ENCODE results near the gene PROX1.

Gene PROX1

GRCh38 chr1:213987927-213988506 lies at the start of gene PROX1:
Gene PROX1 (plus strand): TSS chr1:213987973. CDS start chr1:213996536, 8,563 bp downstream.
- TF ChIP-seq CTCF (IDR thresholded peaks at IDR 0.05; ENCODE audit: borderline replicate concordance, control extremely low read depth, extremely low read depth, insufficient read depth, missing control alignments): no peak
- in situ Hi-C loops (cut with MboI; ENCODE audit: low sequenced_read_pairs, unreplicated experiment): no loop called here
- DNase-seq (ENCODE audit: low spot score): peak; percentile 77

GRCh38 chr1:213938776-213939175 lies 49.0 kb upstream of the PROX1 start:
- no peak for DNase-seq (ENCODE audit: low spot score)
- no peak for TF ChIP-seq CTCF (IDR thresholded peaks at IDR 0.05; ENCODE audit: borderline replicate concordance, control extremely low read depth, extremely low read depth, insufficient read depth, missing control alignments)
- in situ Hi-C loops (cut with MboI; ENCODE audit: low sequenced_read_pairs, unreplicated experiment): no loop called here

GRCh38 chr1:213939888-213940287 lies 47.9 kb upstream of the PROX1 start:
- in situ Hi-C loops (cut with MboI; ENCODE audit: low sequenced_read_pairs, unreplicated experiment): no loop called here
- no peak for DNase-seq (ENCODE audit: low spot score)
- no peak for TF ChIP-seq CTCF (IDR thresholded peaks at IDR 0.05; ENCODE audit: borderline replicate concordance, control extremely low read depth, extremely low read depth, insufficient read depth, missing control alignments)

GRCh38 chr1:213940947-213941346 lies 46.8 kb upstream of the PROX1 start:
- in situ Hi-C loops (cut with MboI; ENCODE audit: low sequenced_read_pairs, unreplicated experiment): no loop called here
- no peak for TF ChIP-seq CTCF (IDR thresholded peaks at IDR 0.05; ENCODE audit: borderline replicate concordance, control extremely low read depth, extremely low read depth, insufficient read depth, missing control alignments)
- DNase-seq (ENCODE audit: low spot score): no peak

- DNase-seq (ENCODE audit: low spot score): no peak
- in situ Hi-C loops (cut with MboI; ENCODE audit: low sequenced_read_pairs, unreplicated experiment): no loop called here
- TF ChIP-seq CTCF (IDR thresholded peaks at IDR 0.05; ENCODE audit: borderline replicate concordance, control extremely low read depth, extremely low read depth, insufficient read depth, missing control alignments): no peak
Observed at GRCh38 chr1:213942061-213942460, 45.7 kb upstream of the PROX1 start.

- DNase-seq (ENCODE audit: low spot score): no peak
Observed at GRCh38 chr1:213947200-213947801, 40.5 kb upstream of the PROX1 start.

More at GRCh38 chr1:213947200-213947801, 40.5 kb upstream of the PROX1 start:
- no peak for TF ChIP-seq CTCF (IDR thresholded peaks at IDR 0.05; ENCODE audit: borderline replicate concordance, control extremely low read depth, extremely low read depth, insufficient read depth, missing control alignments)
- in situ Hi-C loops (cut with MboI; ENCODE audit: low sequenced_read_pairs, unreplicated experiment): no loop called here
